Esophagus squamous epithelium (tissue), 4 donors: ENCODE data around the gene TBC1D19.

ENCODE experiments used
- POLR2A ChIP-seq, 4 donors: fragments of 450-650 bp; IDR thresholded peaks; one replicate each; pipeline ENCODE4 v1.6.1; 2017; ENCODE audit warnings: antibody characterized with exemption in 4 of 4, mild to moderate bottlenecking in 4 of 4, moderate library complexity in 3 of 4
- TF ChIP-seq, protein P1 (sequence below), 6 experiments: fragments of 450-650 bp in 4 of 6; fragments of 200-600 bp in 2 of 6; sonication (generic) in 2 of 6; IDR thresholded peaks; one replicate each; pipeline ENCODE4 v1.5.1; 2016 to 2019; ENCODE audit warnings: antibody characterized with exemption in 6 of 6, mild to moderate bottlenecking in 4 of 6, moderate library complexity in 4 of 6

DNA sequence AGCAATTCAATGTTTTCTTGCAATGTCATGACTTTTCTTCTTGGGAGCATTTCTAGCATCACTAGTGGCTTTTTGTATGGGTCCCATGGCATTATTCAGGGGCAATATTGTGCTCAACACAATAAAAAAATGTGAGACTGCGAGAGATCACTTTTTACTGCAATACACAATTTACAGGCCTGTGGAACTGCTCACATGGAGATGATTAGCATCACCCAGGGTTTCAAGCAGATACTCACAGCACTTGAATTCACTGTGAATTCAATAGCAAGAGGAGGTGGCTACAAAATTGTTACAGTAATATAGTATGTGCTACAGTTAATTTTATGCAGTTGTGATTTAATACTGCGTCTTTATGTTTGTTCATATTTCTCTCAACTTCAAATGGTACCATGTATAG lies 50.4 kb downstream of the TBC1D19 start:
- no peak for TF ChIP-seq POLR2A (IDR thresholded peaks at IDR 0.05)
- TF ChIP-seq, protein P1, sequence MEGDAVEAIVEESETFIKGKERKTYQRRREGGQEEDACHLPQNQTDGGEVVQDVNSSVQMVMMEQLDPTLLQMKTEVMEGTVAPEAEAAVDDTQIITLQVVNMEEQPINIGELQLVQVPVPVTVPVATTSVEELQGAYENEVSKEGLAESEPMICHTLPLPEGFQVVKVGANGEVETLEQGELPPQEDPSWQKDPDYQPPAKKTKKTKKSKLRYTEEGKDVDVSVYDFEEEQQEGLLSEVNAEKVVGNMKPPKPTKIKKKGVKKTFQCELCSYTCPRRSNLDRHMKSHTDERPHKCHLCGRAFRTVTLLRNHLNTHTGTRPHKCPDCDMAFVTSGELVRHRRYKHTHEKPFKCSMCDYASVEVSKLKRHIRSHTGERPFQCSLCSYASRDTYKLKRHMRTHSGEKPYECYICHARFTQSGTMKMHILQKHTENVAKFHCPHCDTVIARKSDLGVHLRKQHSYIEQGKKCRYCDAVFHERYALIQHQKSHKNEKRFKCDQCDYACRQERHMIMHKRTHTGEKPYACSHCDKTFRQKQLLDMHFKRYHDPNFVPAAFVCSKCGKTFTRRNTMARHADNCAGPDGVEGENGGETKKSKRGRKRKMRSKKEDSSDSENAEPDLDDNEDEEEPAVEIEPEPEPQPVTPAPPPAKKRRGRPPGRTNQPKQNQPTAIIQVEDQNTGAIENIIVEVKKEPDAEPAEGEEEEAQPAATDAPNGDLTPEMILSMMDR (IDR thresholded peaks at IDR 0.05): no peak
